SJCRH30 (cell line): ENCODE data around the gene MORC1. TPM values are rescaled to one million over a fixed set of nuclear protein-coding genes. Genes with fewer than 3 reads are reported as not detected.
"Not testable (repeated sequence)": the region's sequence is repeated elsewhere in the genome, so short reads cannot be mapped to it uniquely, and the experiment has no call there.

ENCODE experiments used
- DNase-seq, 2 experiments: peaks; one replicate each; pipeline ENCODE4 v3.0.0-alpha.2; 2015 to 2020
- H3K27ac ChIP-seq: fragments of 250-450 bp; sonication (Bioruptor Pico); 2 replicates; pipeline ENCODE4 v1.5.1; 2020; ENCODE audit warnings: mild to moderate bottlenecking, moderate library complexity
- H3K27me3 ChIP-seq: fragments of 250-450 bp; sonication (Bioruptor Pico); 2 replicates; pipeline ENCODE4 v1.5.1; 2020; ENCODE audit warnings: mild to moderate bottlenecking, moderate library complexity
- H3K36me3 ChIP-seq: fragments of 250-450 bp; sonication (Bioruptor Pico); 2 replicates; pipeline ENCODE4 v1.5.1; 2020; ENCODE audit warnings: mild to moderate bottlenecking, moderate library complexity
- H3K4me1 ChIP-seq: fragments of 250-450 bp; sonication (Bioruptor Pico); 2 replicates; pipeline ENCODE4 v1.5.1; 2020; ENCODE audit warnings: mild to moderate bottlenecking, moderate library complexity
- H3K4me3 ChIP-seq: fragments of 250-450 bp; sonication (Bioruptor Pico); 2 replicates; pipeline ENCODE4 v1.5.1; 2020; ENCODE audit warnings: mild to moderate bottlenecking, moderate library complexity
- H3K9me3 ChIP-seq: fragments of 250-450 bp; sonication (Bioruptor Pico); replicated peaks from 2 replicates; pipeline ENCODE4 v1.5.1; 2020; ENCODE audit warnings: mild to moderate bottlenecking, moderate library complexity
- total RNA-seq: library from RNA; depleted of rRNA; stranded (reverse); fragments of >200 nt; shearing (Covaris generic); gene quantifications from 2 replicates; pipeline ENCODE4 v1.2.3, GENCODE V29; 2014

The MORC1 gene
- total RNA-seq, 1 experiment from 2014 or later, result not detected

GRCh38 chr3:109080090-109080489, 37.8 kb downstream of the MORC1 start:
- not testable (repeated sequence) for H3K9me3 ChIP-seq, H3K27ac ChIP-seq, DNase-seq, H3K36me3 ChIP-seq, H3K4me1 ChIP-seq, H3K27me3 ChIP-seq, H3K4me3 ChIP-seq

- no peaks in the 10 kb centered on the region for H3K36me3 ChIP-seq
- H3K27ac ChIP-seq, result no peak overlapping the region
- H3K27me3 ChIP-seq, result no peaks in the 10 kb centered on the region
- no peaks in the 10 kb centered on the region for H3K4me1 ChIP-seq
- H3K4me3 ChIP-seq, result no peak overlapping the region
- no peaks in the 10 kb centered on the region for H3K9me3 ChIP-seq
- DNase-seq, result no peak
Observed at GRCh38 chr3:109073116-109073515, 44.8 kb downstream of the MORC1 start.

- H3K27me3 ChIP-seq, result no peaks in the 10 kb centered on the region
- H3K9me3 ChIP-seq, result no peaks in the 10 kb centered on the region
- H3K4me3 ChIP-seq, result no peak overlapping the region
- H3K27ac ChIP-seq, result no peak overlapping the region
- no peak for DNase-seq
- no peaks in the 10 kb centered on the region for H3K4me1 ChIP-seq
- H3K36me3 ChIP-seq, result no peaks in the 10 kb centered on the region
Observed at GRCh38 chr3:109072194-109072593, 45.7 kb downstream of the MORC1 start.

- no peak overlapping the region for H3K27ac ChIP-seq
- no peak overlapping the region for H3K4me3 ChIP-seq
- H3K9me3 ChIP-seq, result no peaks in the 10 kb centered on the region
- no peaks in the 10 kb centered on the region for H3K36me3 ChIP-seq
- no peak for DNase-seq
- H3K27me3 ChIP-seq, result no peaks in the 10 kb centered on the region
- no peaks in the 10 kb centered on the region for H3K4me1 ChIP-seq
Observed at GRCh38 chr3:109071350-109072142, 46.4 kb downstream of the MORC1 start.

- Histone ChIP-seq H3K9me3 (no peaks in the 10 kb centered on the region), H3K4me3 (no peak overlapping the region), H3K36me3 (no peaks in the 10 kb centered on the region), H3K4me1 (no peaks in the 10 kb centered on the region), H3K27me3 (no peaks in the 10 kb centered on the region), H3K27ac (no peak overlapping the region)
- no peak for DNase-seq
Observed at GRCh38 chr3:109070211-109070610, 47.7 kb downstream of the MORC1 start.

GRCh38 chr3:109066864-109067263, 51.1 kb downstream of the MORC1 start:
- Histone ChIP-seq H3K36me3 (no peaks in the 10 kb centered on the region), H3K4me3 (no peak overlapping the region), H3K27ac (no peak overlapping the region), H3K9me3 (no peaks in the 10 kb centered on the region), H3K27me3 (0 out of 2 replicates have a peak, but pooled peaks cover 2% of the 10 kb centered on the region), H3K4me1 (no peaks in the 10 kb centered on the region)
- DNase-seq, result no peak

GRCh38 chr3:109059264-109059663, 58.7 kb downstream of the MORC1 start:
- no peak for DNase-seq
- no peak overlapping the region for H3K4me3 ChIP-seq
- no peaks in the 10 kb centered on the region for H3K4me1 ChIP-seq
- no peaks in the 10 kb centered on the region for H3K36me3 ChIP-seq
- H3K27me3 ChIP-seq, result 0 out of 2 replicates have a peak, but pooled peaks cover 3% of the 10 kb centered on the region
- H3K27ac ChIP-seq, result no peak overlapping the region
- H3K9me3 ChIP-seq, result no peaks in the 10 kb centered on the region

GRCh38 chr3:109057616-109058015, 60.3 kb downstream of the MORC1 start:
- H3K4me1 ChIP-seq, result no peaks in the 10 kb centered on the region
- 0 out of 2 replicates have a peak, but pooled peaks cover 3% of the 10 kb centered on the region for H3K27me3 ChIP-seq
- H3K4me3 ChIP-seq, result no peak overlapping the region
- H3K36me3 ChIP-seq, result no peaks in the 10 kb centered on the region
- DNase-seq, result no peak
- H3K27ac ChIP-seq, result no peak overlapping the region
- H3K9me3 ChIP-seq, result no peaks in the 10 kb centered on the region

GRCh38 chr3:109057056-109057455, 60.9 kb downstream of the MORC1 start:
- Histone ChIP-seq H3K4me1 (no peaks in the 10 kb centered on the region), H3K27me3 (0 out of 2 replicates have a peak, but pooled peaks cover 3% of the 10 kb centered on the region), H3K27ac (no peak overlapping the region), H3K9me3 (no peaks in the 10 kb centered on the region), H3K4me3 (no peak overlapping the region), H3K36me3 (no peaks in the 10 kb centered on the region)
- no peak for DNase-seq

GRCh38 chr3:109050591-109051167, 67.3 kb downstream of the MORC1 start:
- DNase-seq, result peak; percentile 9 to 53
- no peak overlapping the region for H3K27ac ChIP-seq
- no peaks in the 10 kb centered on the region for H3K9me3 ChIP-seq

GRCh38 chr3:109047366-109047765, 70.6 kb downstream of the MORC1 start:
- Histone ChIP-seq H3K4me3 (no peak overlapping the region), H3K4me1 (no peaks in the 10 kb centered on the region), H3K36me3 (no peaks in the 10 kb centered on the region), H3K27me3 (no peaks in the 10 kb centered on the region), H3K9me3 (no peaks in the 10 kb centered on the region), H3K27ac (no peak overlapping the region)
- DNase-seq, result no peak

More at GRCh38 chr3:109050591-109051167, 67.3 kb downstream of the MORC1 start:
- Histone ChIP-seq H3K4me1 (no peaks in the 10 kb centered on the region), H3K36me3 (no peaks in the 10 kb centered on the region), H3K4me3 (no peak overlapping the region), H3K27me3 (no peaks in the 10 kb centered on the region)

- no peak overlapping the region for H3K4me3 ChIP-seq
- H3K36me3 ChIP-seq, result no peaks in the 10 kb centered on the region
- H3K4me1 ChIP-seq, result no peaks in the 10 kb centered on the region
- no peak for DNase-seq
- no peak overlapping the region for H3K27ac ChIP-seq
- no peaks in the 10 kb centered on the region for H3K9me3 ChIP-seq
- H3K27me3 ChIP-seq, result no peaks in the 10 kb centered on the region
Observed at GRCh38 chr3:109045271-109046040, 72.5 kb downstream of the MORC1 start.

GRCh38 chr3:109035082-109035481, 82.9 kb downstream of the MORC1 start:
- H3K36me3 ChIP-seq, result no peaks in the 10 kb centered on the region
- no peak overlapping the region for H3K27ac ChIP-seq
- no peaks in the 10 kb centered on the region for H3K27me3 ChIP-seq

GRCh38 chr3:109033000-109033660, 84.8 kb downstream of the MORC1 start:
- no peak overlapping the region for H3K4me3 ChIP-seq
- H3K27me3 ChIP-seq, result no peaks in the 10 kb centered on the region
- H3K4me1 ChIP-seq, result no peaks in the 10 kb centered on the region
- no peaks in the 10 kb centered on the region for H3K9me3 ChIP-seq
- no peak for DNase-seq
- H3K36me3 ChIP-seq, result no peaks in the 10 kb centered on the region
- no peak overlapping the region for H3K27ac ChIP-seq

More at GRCh38 chr3:109035082-109035481, 82.9 kb downstream of the MORC1 start:
- DNase-seq, result no peak
- Histone ChIP-seq H3K4me1 (no peaks in the 10 kb centered on the region), H3K9me3 (no peaks in the 10 kb centered on the region), H3K4me3 (no peak overlapping the region)
